Right forelimb (tissue), 1 donor: ENCODE results near the gene APOBEC3F.
"Not testable (repeated sequence)": the region's sequence is repeated elsewhere in the genome, so short reads cannot be mapped to it uniquely, and the experiment has no call there.

Source experiments
- DNase-seq: peaks from one replicate; pipeline ENCODE4 v3.0.0-alpha.2; 2018

Gene APOBEC3F

DNA sequence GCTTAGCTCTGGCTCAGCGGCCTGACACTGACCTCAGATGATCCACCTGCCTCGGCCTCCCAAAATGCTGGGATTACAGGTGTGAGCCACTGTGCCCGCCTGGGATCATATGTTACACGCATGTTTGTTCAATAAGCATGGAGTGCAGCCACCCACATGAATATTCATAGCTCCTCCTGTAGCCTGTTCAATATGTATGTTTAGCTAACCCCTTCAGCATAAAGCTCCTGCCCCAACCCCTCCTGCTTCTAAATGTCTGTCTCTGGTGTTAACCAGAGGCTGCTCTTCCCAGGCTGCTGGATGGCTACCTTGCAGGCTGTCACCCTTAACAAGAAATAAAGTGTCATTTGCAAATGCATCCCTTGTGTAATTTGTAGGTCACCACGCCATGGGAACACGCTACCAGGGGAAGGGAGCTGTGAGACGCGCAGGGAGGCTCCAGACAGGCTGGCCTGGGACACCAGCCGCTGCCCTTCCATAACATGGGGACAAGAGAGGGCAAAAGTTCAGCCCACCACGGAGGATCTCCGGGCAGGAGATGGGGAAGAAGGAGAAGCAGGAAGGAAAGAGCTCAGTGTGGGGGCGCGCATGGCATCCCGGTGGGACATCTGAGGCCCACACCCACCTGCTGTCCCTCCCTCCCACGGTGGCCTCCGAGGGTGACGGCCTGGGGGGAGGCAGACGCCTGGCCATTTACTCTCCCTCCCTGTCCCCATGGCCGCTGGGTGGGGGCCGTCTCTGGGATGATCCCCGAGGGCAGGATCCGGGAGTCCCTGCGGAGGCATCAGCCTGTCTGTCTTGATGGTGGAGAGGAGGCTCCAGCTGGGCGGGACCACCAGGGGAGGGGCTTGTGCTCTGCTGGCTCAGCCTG lies 35.7 kb downstream of the APOBEC3F start:
- DNase-seq, result not testable (repeated sequence)

DNA sequence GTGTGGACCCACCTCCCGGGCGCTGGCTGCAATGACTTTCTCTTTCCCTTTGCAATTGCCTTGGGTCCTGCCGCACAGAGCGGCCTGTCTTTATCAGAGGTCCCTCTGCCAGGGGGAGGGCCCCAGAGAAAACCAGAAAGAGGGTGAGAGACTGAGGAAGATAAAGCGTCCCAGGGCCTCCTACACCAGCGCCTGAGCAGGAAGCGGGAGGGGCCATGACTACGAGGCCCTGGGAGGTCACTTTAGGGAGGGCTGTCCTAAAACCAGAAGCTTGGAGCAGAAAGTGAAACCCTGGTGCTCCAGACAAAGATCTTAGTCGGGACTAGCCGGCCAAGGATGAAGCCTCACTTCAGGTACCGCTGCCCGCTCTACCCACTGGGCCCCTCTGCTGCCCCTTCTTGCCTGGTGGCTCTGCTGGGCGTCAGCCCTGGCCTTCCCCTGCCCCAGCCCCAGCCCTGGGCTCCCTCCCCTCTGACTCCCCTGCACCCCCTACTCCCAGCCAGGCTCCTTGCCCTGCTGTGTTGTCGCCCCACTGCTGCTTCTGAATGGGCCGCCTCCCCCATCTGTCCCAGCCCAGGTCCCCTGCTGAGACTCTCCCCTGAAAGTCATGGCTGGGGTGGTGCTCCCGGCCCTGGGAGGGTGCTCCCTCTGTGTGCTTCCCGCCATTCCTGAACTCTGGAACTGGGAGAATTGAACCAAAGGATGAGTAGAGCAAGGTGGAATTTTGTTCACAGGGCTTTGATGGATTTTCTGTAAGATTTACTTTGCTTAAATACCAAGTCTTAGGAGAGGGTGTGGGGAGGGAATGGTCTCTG lies 36.6 kb downstream of the APOBEC3F start, which contains the start of gene APOBEC3G:
TSS of gene APOBEC3G (plus strand) at position 250 of the 815 bp plus-strand sequence. CDS start at position 337, 87 bp downstream.
- not testable (repeated sequence) for DNase-seq

GRCh38 chr22:39077912-39078311 lies 37.2 kb downstream of the APOBEC3F start:
- DNase-seq, result not testable (repeated sequence)

- DNase-seq, result no peak
Measured at GRCh38 chr22:39078329-39078728, 37.7 kb downstream of the APOBEC3F start.

GRCh38 chr22:39079054-39079637 lies 38.5 kb downstream of the APOBEC3F start:
- DNase-seq, result not testable (repeated sequence)

DNA sequence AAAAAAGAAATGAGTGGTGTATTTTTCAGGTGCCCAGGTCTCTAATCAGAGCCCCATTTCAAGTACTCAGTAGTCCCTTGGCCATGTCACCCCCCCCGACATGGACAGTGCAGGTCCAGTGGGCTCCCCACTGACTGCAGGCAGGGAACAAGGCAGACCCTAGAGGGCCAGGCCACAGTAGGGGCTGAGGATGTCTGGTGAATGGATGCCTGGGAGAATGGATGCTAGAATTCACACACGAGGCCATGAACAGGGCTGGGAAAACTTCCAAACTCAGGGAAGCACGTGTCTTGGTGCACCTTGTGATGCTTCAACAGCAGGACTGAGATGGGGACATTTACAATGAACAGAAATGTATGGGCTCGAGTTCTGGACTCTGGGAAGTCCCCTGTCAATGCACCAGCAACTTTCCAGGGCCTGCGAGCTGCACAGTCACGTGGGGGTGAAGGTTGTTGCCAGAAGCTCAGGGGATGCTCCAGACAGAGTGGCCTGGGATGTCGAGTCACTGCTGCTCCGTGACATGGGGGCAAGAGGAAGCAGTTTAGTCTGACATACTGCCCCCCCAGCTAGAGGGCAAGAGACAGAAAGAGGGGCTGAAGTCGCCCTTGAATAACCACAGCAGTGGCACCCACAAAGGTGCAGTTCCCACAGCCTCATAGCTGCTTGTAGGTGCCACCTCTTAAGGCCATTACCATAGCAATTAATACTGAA lies 39.5 kb downstream of the APOBEC3F start:
- no peak for DNase-seq

- no peak for DNase-seq
Measured at GRCh38 chr22:39081016-39081415, 40.4 kb downstream of the APOBEC3F start.

GRCh38 chr22:39081598-39081997 lies 40.9 kb downstream of the APOBEC3F start:
- DNase-seq, result no peak

DNA sequence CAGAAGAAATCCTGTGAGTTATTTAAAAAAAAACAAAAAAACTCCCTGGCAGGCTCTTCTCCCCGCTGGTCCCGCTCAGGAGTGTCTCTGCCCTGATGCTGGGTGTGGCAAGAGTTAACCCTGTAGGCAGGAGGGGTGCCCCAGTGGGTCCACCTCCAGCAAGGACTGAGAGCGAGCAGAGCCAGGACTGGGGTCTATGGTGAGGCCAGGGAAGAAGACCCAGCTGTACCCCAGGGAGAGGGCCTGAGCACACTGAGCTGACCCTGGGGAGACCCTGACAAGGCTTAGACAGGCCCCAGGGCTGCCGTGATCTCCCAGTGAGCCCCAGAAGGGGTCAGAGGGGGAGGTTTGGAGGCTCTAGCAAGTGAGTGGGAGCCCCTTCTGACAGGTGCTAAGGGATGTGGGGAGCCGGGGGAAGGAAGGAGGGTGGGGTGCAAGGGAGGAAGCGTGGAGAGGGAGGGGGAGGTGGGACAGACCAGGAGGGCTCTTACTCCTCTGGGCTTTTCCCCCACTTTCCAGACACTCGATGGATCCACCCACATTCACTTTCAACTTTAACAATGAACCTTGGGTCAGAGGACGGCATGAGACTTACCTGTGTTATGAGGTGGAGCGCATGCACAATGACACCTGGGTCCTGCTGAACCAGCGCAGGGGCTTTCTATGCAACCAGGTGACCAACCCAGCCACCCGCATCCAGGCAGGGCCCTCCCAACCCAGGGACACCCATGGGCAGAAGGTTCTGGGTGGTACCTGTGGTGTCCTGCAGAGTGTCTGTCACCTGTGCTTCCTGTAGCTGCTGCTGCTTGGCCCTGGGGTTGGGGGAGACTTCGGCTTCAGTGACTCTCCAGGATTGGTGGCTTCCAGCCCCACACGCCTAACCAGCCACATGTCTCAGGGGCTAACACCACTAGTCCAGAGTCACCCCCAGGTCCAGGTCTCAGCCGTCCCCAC lies 42.8 kb downstream of the APOBEC3F start:
- no peak for DNase-seq

DNA sequence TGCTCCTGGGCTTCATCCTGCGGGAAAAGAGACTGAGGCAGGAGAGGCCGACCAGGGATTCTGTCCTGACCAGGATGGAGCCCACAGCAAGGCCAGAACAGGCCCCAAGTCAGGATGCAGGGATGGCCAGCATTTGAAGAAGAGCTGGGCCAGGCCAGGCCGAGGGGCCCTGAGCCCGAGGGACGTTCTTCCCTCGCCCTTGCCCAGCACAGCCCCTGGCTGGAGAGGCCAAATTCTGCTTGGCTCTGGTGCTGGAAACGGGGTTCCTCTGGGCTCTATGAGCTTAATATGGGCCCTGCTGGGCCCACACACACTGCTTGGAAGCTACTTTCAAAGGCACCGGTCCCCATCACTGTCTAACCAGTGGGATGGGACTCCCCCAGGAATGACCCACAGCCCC lies 44.0 kb downstream of the APOBEC3F start:
- DNase-seq, result no peak

GRCh38 chr22:39087098-39087497 lies 46.4 kb downstream of the APOBEC3F start:
- DNase-seq, result no peak

DNA sequence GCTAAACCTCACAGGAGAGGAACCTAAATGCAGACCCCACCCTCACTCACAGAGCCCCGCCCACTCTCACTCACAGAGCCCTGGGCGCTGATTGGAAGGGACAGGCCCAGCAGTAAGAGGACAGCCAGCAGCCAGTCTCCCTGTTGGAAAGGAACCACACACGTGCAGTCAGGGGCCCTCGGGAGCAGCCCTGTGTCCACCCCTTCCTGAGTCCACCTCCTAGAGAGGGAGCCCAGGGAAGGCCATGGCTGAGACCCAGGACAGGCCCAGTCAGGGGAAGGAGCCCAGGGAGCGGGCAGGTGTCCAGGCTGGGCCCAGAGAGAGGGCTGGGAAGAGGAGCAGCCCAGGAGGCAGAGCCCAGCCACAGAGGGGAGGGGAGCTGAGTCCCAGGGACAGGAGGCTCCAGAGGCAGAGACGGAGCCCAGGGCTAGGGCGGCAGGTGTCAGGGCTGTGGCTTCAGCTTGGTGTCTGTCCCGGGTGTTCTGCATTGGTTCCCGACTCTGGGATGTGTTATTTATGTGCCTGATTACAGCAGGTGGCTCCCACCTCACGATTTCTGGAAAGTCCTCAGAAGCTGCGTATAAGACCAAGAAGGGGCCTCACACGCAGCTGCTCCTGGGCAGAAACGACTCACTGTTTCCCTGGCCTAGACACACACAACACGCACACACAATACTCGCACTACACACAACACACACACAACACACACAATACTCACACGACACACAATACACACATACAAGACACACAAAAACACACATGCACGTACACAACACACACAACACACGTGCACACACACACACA lies 47.4 kb downstream of the APOBEC3F start:
- DNase-seq, result no peak

DNA sequence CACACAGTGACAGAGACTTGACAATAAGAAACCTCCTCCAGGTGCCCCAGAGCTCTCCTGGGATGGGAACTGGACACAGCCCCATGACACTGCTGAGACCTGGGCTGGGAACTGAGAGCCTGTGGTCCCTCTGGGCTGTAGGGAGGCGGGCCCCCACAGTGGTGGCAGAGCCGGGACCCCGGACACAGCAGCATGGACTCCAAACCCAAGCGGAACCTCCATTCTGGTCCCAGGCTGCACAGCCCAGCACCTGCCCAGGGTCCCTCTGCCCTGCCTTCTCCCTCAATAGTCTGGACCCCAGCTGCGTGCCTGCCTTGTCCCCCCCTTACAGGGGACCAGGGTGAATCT lies 48.0 kb downstream of the APOBEC3F start:
- DNase-seq, result no peak

DNA sequence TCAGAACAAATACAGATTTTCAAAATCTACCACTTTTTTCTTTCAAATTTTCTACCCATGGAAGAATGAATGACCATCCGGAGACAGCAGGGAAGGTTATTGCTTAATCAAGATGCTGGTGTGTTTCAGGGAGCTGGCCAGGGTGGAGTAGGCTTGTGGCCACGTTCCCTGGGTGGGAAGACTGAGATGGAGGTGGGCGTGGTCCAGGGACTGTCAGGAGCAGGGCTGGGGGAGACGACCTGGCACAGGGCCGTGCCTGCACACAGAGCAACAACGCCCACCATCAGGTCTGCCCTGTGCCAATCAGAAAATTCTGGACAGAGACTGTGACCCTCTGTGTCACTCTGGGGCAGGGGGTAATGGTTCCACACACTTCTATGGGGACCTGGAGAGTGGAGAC lies 49.3 kb downstream of the APOBEC3F start:
- DNase-seq, result no peak

DNA sequence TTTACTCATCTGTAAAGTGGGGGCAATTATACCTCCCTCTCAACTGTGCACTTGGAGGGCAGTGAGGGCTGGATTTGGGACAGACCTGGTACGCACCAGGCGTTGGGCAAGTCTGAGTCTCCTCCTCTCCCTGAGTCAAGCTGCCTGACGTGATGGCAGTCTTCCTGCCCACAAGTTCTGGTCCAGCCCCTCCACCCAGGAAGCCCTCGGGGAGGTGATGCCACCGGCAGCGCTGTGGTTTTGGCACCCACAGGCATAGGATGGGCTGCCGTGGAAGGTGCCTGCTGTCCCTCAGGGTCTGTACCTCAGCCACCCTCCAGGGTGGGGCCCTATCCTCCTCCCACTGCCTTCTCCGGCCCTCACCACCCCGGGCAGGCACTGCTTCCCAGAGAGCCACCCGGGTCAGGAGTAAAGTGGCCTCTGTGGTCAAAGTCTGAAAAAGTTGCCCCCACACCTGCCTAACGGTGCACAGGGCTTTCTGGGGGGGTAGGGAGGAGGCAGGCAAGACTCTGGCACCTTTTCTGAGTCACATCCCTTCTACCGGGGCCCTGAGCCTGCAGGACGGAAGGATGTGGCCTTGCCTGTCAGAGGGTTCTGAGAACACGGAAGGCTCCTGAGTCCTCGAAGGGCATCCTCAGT lies 49.9 kb downstream of the APOBEC3F start:
- DNase-seq, result no peak

DNA sequence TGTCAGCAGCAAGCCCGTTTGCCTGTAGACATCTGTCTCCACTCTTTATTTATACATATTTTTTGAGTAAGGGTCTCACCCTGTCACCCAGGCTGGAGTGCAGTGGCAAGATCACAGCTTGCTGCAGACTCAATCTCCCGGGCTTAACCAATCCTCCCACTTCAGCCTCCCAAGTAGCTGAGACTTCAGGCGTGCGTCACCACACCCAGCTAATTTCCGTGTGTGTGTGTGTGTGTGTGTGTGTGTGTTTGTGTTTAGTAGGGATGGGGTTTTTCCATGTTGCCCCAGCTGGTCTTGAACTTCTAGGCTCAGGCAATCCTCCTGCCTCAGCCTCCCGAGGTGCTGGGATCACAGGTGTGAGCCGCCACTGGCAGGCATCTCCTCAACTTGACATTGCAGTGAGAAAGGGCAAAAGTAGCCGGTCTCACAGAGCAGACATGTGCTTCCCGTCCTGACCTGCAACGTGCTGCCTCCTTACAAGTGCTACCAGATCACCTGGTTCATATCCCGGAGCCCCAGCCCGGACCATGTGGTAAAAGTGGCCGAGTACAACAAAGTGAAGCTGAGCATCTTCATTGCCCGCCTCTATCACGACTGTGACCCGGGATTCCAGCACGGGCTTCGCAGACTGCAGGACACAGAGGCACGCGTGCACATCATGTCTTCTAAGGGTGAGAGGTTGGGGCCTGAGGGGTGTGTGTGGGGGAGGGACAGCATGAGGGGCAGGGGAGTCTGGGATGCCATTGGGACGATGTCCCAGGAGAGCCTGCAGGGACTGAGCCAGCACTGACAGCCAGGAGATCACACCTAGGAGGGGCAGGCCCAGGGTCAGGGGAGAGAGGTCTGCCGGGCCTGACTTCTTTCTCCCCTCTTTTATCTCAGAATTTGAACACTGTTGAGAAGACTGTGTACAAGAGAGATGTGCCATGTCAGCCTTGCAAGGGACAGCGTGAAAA lies 50.7 kb downstream of the APOBEC3F start:
- no peak for DNase-seq

GRCh38 chr22:39092111-39092862 lies 51.6 kb downstream of the APOBEC3F start:
- no peak for DNase-seq

DNA sequence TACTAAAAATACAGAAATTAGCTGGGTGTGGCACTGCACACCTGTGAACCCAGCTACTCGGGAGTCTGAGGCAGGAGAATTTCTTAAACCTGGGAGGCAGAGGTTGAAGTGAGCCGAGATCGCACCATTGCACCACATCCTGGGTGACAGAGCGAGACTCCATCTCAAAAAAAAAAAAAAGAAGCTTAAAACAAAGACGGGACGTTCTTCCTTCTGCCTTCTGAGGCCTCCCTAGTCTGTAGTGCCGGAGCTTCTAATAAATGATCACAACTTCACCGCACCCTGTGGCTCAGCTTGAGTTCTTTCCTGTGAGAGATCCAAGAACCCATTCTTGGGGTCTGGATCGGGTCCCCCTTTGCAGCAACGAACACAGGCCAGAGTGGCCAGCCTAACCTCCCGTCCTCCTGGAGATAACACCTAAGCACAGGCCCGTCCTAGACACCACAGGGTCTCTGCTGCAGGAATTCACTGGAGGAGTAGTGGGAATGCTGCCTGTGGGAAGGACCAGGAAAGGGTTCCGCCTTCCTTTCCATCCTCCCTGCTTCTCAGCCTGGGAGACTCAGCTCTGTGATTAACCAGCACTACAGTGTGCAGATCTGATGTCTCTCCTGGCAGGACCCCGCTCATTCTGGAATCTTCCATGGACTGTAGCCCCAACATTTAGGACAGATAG lies 54.2 kb downstream of the APOBEC3F start:
- DNase-seq, result no peak
